HG02763 (cell line): ENCODE measurements around the gene DAB1.
"Not testable (repeated sequence)": the region's sequence is repeated elsewhere in the genome, so short reads cannot be mapped to it uniquely, and the experiment has no call there.

Experiments used
- ATAC-seq: cut with Tn5 transposase; IDR thresholded peaks from one replicate; pipeline ENCODE4 v1.9.1; 2021; ENCODE audit warnings: mild to moderate bottlenecking, moderate library complexity; ENCODE audit not compliant: unreplicated experiment

DAB1 gene

DNA sequence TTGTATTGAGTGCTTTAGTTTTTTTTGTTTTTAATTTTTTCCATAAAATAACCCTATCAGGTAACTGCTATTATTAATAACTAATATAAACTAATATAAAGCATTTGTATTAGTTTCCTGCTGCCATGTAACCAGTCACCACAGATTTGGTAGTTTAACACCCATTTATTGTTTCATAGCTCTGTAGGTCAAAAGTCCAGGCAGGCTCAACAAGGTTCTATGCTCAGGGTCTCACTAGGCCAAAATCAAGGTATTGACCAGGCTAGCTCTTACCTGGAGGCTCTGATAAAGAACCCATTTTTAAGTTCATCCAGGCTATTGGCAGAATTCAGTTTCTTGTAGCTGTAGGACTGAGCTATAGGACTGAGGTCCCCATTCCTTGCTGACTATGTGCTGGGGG lies 189.4 kb downstream of the DAB1 start:
- ATAC-seq = no peak

DNA sequence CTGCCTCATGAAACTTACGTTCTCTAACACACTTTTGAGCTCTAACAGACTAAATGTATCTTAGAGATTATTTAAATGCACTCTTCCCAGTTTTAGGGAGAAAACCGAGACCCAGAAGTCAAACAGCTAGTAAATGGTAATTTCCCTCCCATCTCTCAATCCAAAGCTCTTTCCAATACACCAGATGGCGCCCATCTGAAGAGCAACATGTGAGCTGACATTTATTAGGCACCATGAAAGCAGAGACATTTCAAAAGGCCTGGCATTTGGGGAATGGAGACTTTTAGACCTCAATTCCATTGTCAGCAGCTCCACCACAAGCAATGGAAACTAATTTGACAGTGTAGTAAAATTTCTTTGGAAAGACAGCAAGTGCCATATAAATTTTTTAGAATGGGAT lies 191.4 kb downstream of the DAB1 start:
- no peak for ATAC-seq

DNA sequence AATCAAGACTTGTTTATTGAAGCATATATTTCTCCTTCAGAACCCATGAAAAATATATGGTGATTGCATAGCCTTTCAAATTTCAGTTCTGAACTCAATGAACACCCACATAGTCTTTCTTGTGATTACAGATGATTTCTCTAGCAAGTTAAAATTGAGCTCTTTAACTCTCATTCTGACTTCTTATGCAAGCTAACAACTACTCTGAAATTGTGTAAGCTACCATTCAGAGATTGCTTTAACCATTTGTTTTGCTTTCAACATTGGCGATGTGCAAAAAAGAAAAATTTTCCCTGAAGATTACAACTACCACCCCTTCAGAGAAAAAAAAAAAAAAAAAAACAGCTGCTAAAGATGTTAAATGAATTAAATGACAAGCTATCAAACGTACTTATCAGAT lies 193.9 kb downstream of the DAB1 start:
- no peak for ATAC-seq

DNA sequence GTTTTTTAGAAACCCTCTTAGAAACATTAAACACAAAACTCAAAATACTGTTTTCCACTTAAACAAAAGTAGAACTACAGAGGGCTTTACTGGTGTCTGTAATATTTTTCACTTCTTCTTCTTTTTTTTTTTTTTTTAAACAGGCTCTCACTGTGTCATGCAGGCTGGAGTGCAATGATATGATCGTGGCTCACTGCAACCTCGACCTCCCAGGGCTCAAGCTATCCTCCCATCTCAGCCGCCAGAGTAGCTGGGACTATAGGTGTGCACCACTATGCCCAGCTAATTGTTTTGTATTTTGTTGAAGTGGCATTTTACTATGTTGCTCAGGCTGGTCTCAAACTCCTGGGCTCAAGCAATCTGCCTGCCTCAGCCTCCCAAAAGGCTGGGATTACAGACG lies 194.8 kb downstream of the DAB1 start:
- ATAC-seq = no peak

DNA sequence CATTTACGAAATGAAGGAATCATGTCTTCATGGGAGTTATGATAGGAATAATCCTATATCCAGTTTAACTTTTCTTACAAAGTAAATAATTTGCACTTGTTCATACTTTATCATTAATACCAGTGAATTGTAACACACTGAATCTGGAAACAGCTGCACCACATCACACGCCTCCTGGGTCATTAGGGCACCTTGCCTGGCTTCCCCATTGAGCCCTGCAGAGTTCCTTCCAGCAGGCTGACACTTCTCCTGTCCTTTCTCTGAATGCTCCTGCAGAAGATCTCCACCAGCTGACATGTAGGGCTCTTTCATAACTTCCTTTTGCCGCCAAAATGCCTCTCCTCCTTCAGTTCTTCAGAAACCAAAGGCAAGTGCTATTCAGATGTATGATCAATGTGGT lies 201.1 kb downstream of the DAB1 start:
- no peak for ATAC-seq

DNA sequence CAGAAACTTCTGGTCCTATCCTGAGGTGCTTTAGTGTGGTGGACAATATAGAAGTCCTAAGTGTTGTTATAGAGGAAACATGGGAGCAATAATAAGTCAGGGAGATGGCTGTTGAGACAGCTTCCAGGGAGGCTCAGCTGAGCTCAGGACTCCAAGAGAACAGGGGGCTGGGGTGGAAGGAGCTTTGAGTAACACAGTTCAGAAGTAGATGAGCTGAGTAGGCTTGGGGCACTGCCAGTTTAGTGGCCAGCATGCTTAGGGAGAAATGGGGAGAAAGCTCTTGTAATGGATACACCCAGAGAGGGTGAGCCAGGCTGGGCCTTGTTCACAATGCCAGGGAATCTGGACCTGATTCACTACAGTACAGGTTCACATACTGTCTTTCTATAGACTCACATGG lies 201.6 kb downstream of the DAB1 start:
- no peak for ATAC-seq

DNA sequence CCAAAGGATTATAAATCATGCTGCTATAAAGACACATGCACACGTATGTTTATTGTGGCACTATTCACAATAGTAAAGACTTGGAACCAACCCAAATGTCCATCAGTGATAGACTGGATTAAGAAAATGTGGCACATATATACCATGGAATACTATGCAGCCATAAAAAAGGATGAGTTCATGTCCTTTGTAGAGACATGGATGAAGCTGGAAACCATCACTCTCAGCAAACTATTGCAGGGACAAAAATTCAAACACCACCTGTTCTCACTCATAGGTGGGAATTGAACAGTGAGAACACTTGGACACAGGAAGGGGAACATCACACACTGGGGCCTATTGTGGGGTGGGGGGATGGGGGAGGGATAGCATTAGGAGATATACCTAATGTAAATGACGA lies 203.0 kb downstream of the DAB1 start:
- ATAC-seq = not testable (repeated sequence)

DNA sequence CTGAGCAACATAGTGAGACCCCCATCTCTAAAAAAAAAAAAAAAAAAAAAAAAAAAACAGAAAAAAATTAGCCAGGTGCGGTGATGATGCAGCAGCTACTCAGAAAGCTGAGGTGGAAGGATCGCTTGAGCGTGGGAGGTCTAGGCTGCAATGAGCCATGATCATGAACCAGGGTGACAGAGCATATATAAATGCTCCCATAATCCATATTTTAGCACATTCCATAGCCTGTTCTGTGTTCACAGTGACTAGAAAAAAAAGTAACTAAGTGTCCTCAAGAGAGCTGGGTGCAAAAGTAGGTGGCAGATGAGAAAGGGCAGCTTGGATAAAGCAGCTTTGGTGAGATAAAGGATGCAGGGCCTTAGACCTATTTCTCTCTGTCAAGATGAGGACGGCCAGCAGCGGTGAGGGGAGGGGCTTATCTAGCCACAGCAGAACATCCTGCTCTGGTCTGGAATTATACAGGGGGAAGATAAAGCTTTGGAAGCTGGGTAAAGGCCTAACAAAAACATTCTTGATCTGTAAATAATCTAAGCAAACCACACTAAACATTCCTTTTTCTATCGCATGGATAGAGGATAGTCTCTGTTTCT lies 205.3 kb downstream of the DAB1 start:
- ATAC-seq = no peak

DNA sequence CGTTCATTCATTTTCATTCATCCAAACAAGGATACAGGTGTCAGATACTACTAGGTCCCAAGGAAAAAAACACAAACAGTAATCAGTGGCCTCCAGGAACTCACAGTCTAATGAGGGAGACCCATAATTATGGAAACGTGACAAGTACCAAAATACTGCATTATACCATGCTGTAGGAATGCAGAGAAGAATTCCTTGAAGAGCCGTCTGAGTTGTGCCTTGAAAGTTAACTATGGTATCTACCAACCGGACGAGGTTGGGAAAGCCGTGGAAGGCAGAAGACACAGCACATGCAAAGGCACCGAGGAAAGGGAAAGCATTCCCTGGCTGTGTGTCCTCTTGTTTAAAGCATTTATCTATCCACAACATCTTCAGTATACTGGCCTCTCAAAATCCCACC lies 206.0 kb downstream of the DAB1 start:
- no peak for ATAC-seq

DNA sequence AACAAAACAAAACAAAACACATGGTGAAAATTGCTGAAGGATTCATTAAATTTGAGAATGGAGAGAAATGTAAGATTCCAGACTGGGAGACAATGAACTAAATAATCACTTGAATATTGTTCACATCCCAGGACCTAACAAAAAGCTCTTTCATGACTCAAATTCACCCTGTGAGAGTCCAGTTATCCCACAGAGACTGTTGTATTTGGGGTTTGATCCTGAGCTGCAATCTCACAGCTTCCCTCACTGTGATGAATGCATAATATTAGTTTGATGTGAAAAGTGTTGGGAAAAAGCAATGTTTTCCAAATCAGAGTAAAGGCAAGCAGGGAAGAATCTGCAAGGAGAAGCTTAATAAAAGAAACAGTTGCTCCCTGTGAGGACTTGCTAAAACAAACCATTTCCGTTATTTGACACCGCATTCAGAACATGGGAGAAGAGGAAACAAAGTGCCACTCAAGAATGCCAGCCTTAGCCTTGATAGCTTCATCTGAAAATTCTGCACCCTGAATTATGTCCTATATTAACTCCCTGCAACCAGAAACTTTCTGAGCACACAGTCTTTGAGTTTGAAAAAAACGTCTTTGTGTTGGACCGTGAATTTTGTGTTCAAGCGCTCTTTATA lies 208.8 kb downstream of the DAB1 start:
- ATAC-seq = no peak

DNA sequence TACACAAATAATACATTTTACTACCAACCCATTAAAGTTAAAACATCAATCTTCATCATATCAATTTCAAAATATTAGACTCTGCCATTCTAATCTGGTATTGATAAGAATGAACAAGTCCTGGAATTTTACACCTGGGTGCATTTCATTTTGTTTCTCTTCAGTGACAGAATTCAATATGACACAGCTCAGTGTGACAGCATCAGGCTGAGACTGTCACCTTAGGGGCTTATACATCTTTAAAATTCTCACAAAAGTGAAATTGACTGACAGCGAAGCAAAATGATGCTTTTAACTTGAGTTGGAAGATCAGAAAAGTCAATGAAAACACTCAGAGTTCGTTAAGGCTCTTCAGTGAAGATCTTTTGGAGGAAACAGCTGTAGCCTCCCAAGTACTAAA lies 213.0 kb downstream of the DAB1 start:
- ATAC-seq = no peak

DNA sequence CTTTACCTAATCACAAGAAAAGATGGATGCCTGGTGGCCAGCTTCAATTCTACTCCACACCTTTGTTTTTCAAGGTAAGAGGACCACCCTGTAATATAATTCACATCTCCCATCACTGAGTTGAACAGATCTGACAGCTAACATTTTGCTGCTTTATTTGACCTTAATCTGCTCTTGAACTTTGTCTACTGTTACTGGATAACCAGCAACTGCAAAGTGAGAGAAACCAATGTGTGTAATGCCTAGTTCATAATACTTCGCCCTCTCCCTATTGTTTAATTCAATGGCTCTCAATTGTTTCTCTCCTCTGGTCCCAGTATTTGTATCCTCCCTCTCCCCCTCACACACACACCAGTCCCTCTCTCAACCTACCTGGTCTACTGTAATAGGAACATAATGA lies 214.4 kb downstream of the DAB1 start:
- no peak for ATAC-seq

DNA sequence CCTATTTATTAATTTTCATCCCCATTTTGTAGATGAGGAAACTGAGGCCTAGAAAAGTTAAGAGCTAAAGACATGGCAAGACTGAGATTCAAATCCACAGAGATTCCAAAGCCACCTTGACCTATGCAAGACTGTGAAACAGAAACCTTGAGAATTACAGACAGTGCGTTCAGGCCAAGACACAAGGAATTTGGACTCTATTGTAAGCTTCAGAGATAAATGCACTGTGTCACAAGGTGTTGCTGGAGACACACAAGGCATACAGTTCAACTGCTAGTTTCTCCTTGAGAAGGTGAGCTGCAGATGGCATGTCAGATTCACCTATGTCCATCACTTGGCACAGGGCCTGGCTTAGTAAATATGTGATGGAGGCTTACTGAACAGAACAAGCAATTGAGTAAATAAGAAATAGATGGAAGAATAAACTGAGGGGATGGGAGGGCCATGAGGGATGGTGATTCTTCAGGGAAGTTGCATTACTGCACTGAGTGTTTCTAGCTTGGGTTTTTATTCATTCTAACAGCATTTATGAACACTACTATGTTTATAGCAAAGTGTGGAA lies 215.0 kb downstream of the DAB1 start:
- no peak for ATAC-seq

DNA sequence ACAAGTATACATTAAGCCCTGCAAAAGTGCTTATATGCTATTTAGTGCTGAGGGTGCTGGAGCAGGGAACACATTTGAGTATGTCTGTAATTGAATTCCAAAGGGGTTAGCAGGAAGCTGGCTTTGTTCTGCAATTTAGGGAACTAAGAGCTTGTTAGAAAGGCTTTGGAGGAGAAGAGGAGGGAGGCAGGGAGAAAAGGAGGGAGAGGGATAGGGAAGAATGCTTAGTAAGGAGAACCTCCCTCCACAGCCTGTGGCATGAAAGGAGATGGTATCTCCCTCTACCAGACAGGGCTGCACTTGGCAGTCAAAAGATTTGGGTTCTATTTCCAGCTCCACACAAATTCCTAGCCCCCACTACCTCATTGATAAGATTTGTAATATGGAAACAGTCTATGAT lies 217.8 kb downstream of the DAB1 start:
- ATAC-seq = no peak

DNA sequence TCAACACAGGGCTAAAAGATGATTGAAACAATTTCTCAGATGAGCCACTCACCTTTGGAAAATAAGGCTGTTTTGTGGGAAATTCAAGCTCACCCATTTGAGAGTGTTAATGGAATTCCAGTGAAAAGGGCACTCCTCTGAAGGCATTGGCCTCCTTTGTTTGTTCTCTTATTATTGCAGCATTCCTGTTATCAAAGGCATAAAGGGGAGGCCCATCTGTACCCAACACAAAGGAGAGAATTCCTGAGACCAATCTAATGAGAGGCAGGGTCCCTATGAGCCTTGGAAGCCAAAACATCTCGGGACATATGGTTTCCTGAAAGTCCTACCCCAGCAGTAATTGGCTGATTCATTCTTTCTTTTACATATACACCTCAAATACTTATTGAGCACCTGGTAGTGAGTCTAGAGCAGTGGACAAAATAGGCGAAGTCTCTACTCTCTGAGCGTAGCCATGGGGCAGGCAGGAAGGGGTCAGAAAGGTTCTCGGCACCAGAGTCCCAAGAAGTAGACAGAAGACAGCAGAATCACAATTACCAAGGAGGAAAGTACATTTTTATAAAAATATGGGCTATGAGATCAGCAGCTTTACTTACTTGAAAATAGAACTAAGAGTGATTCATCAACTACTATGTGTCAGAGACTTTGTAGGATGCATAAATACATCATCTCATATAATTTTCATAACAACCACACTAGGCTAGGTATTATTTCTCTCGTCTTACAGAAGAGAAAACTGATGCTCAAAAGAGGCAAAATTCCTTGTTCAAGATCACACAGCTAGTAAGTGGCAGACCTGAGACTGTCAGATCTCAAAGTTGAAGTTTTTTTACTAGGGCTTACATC lies 218.7 kb downstream of the DAB1 start:
- ATAC-seq = no peak

DNA sequence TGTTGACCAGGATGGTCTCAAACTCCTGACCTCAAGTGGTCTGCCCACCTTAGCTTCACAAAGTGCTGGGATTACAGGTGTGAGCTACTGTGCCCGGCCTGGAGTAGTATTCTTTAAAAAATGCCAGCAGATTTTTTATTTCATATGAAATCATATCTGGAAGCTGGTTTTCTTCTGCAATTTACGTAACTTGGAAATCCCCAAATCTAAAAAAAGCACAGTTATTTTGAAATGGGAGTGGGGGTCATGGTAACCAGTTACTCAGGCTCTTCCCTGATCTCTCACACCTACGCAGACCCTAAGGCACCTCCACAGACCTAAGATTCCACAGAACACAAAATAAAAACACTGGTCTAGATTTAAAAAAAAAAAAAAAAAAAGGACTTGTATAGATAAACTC lies 219.8 kb downstream of the DAB1 start:
- no peak for ATAC-seq

DNA sequence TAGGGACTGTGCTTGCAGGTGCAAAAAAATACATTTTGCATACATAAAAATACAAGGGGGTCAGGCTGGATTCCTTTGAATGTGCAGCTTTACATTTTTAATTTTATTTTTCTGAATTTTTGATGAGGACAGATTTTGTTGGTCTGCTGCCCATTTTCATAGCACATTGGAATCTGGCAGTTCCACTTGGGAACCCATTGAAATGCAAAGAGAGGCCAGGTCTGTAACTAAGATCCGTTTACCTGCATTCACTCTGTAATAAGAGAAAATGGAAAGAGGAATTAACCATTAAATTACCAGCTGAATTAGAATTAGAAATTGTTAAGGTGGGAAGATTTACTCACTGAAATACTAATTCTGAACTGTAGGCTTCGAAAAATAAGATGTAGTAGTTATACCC lies 221.6 kb downstream of the DAB1 start:
- ATAC-seq = no peak

DNA sequence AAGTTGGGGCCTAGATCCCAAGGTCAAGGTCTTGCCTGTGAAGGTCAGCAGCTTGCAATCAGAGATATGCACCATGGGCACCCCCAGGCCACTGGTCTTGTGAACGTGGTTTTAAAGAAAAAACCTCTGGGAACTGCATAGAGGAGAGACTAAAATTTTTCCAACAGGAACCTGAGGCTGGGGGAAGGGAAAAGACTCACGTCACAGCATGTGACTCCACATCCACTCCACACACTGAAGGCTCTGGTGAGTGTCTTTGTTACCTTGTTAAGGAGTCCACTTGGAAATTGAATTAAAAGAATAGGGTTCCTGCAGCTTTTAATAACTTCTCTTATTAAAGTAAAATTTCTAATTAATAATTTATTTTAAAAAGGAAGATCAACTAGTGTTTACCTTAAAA lies 224.9 kb downstream of the DAB1 start:
- ATAC-seq = no peak

DNA sequence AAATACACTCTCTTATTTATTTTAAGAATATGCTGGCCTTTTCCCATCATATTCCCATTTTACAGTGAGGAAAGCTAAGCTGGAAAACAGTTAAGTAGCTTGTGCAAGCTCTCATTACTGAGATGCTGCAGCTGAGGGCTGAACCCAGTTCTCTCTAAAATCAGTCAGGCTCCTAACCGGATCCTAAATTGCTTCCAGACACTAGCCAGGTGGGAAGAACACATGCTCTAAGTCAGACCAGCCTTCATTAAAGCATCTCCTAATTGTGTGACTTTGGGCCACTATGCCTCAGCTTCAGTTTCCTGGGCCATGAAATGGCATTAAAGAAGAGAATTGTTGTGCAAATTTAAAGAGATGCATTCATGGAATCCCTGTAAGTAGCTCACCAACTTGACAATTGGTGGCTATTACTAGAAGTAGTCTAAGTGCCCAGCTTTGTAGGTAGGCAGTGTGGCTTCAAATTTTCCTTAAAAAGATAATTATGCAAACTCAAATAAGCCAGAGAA lies 228.4 kb downstream of the DAB1 start:
- no peak for ATAC-seq

DNA sequence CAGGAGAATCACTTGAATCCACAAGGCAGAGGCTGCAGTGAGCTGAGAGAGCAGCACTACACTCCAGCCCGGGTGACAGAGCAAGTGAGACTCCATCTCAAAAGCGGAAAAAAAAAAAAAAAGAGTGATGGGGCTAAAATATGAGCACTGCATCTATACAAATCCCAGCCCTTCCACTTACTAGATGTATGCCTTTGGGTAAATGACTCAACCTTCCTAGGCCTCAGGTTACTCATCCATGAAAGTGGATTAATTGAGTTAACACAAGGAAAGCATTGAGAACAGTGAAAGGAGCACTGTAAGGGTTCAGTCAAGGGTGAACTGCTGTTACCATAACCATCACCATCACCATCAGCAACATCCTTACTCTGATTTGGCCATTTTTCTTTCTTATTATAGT lies 231.6 kb downstream of the DAB1 start:
- ATAC-seq = no peak

DNA sequence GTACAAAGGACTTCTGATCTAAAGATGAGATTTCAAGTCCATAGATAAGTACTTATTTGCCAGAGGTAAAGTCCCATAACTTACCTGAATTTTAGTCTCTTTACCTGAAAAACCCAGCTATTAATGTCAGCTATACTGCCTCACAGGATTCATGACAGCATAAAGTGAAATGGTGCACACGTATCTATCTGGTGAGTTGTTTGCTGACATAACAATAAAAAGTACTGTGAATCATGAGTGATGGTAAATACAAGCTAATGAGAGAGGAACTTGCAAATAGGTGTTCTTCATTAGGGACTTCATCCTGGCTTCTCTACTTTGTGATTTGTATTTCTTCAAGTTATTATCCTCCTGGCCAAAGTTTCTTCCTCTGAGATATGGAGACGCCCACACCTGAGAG lies 233.0 kb downstream of the DAB1 start:
- no peak for ATAC-seq

DNA sequence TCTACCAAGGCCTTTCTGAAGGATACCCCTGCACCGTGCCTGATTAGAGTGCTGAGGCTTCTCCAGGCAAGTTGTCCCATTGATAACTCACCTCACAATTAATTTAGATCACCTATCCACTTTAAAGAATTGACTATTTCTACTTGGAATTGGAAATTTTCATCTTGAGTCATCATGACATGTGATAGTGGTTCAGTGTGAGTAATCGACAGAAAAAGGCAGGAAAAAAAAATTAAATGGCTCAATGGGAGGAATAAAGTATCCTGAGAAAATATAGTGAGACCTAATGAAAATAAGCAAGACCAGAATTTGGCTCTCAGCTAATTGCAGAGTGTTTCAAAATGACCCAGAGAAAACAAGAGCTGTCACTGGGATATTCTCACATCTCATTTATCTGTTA lies 235.7 kb downstream of the DAB1 start:
- ATAC-seq = no peak
